K562 (cell line): ENCODE measurements around the gene PARP15. TPM values are rescaled to one million over a fixed set of nuclear protein-coding genes. Genes with fewer than 3 reads are reported as not detected.

Experiments used
- ATAC-seq: fragments of 200-7000 bp; cut with Tn5 transposase; 3 replicates; pipeline ENCODE4 v1.9.1; 2020; ENCODE audit warnings: moderate library complexity
- BruUV-seq: library from RNA; stranded (reverse); fragments of 400-500 nt; replicated peaks from 2 replicates; lab custom pipeline; 2021; lab: Mats Ljungman, UMichigan
- CTCF ChIA-PET: fragments of 300-600 bp; formaldehyde crosslinking; extraction: SDS; loops from one replicate; lab custom pipeline; 2021; ENCODE audit warnings: low intra/inter-chr PET ratio; lab: Yijun Ruan, JAX
- POLR2A ChIA-PET: fragments of 300-600, 350-650 bp; sonication (Branson Sonifier 250); formaldehyde crosslinking; extraction: SDS; loops from one replicate; lab custom pipeline; 2021; ENCODE audit warnings: antibody characterized with exemption, inconsistent platforms; lab: Yijun Ruan, JAX
- DNase-seq, 4 experiments: peaks; one replicate each; pipeline versions ENCODE4 v3.0.0 to v3.0.0-alpha.2; 2011 to 2018; ENCODE audit warnings: low spot score in 3 of 4, mixed read lengths in 3 of 4; ENCODE audit errors: extremely low read depth in 1 of 4
- FAIRE-seq: peaks from 2 replicates; lab custom pipeline; 2011; peaks lifted over from hg19 to GRCh38; lab: Jason Lieb, UNC
- H2AFZ ChIP-seq: 2 replicates; pipeline ENCODE4 v1.6.0; 2011; ENCODE audit warnings: low read depth, low read length, control low read depth, inconsistent platforms
- H3K27ac ChIP-seq: fragments of 200-600 bp; 3 replicates; pipeline ENCODE4 v1.8.0; 2011; ENCODE audit warnings: low read depth, mild to moderate bottlenecking, control low read depth, inconsistent platforms, low read length, moderate library complexity, mixed read lengths; ENCODE audit errors: extremely low read depth
- H3K27me3 ChIP-seq, 2 experiments: fragments of 300-600 bp in 1 of 2; 2 replicates in 1 of 2; 3 replicates in 1 of 2; pipeline versions ENCODE4 v1.6.0 to v1.8.0; 2011; ENCODE audit warnings: inconsistent platforms in 2 of 2, low read length in 2 of 2, mild to moderate bottlenecking in 1 of 2, mixed read lengths in 1 of 2, moderate library complexity in 1 of 2; ENCODE audit not compliant: control insufficient read depth in 2 of 2, insufficient read depth in 2 of 2
- H3K36me3 ChIP-seq: fragments of 300-600 bp; 3 replicates; pipeline ENCODE4 v1.8.0; 2011; ENCODE audit warnings: mild to moderate bottlenecking, low read length, inconsistent platforms; ENCODE audit not compliant: control insufficient read depth, insufficient read depth
- H3K4me1 ChIP-seq, 2 experiments: fragments of 200-600 bp in 1 of 2; replicated peaks in 1 of 2; 2 replicates in 1 of 2; 3 replicates in 1 of 2; pipeline versions ENCODE4 v1.5.1 to v1.8.0; 2011; ENCODE audit warnings: inconsistent platforms in 2 of 2, low read length in 2 of 2, mild to moderate bottlenecking in 1 of 2, mixed read lengths in 1 of 2, moderate library complexity in 1 of 2; ENCODE audit not compliant: control insufficient read depth in 2 of 2, insufficient read depth in 2 of 2
- H3K4me2 ChIP-seq: 2 replicates; pipeline ENCODE4 v1.6.1; 2011; ENCODE audit warnings: low read length, control low read depth, inconsistent platforms, mixed read lengths; ENCODE audit not compliant: insufficient read depth
- H3K4me3 ChIP-seq: fragments of 200-600 bp; sonication (generic), shearing (Covaris generic); 2 replicates; pipeline ENCODE4 v1.5.1; 2016; ENCODE audit warnings: control low read depth, inconsistent platforms
- H3K79me2 ChIP-seq: fragments of 200-600 bp; 3 replicates; pipeline ENCODE4 v1.8.0; 2011; ENCODE audit warnings: low read length, inconsistent platforms; ENCODE audit not compliant: control insufficient read depth, insufficient read depth
- H3K9ac ChIP-seq, 2 experiments: 2 replicates each; pipeline versions ENCODE4 v1.6.0 to v1.6.1; 2011; ENCODE audit warnings: low read depth in 2 of 2, low read length in 2 of 2, control low read depth in 1 of 2, inconsistent platforms in 1 of 2, mild to moderate bottlenecking in 1 of 2, mixed read lengths in 1 of 2; ENCODE audit not compliant: insufficient read depth in 1 of 2
- H3K9me1 ChIP-seq: one replicate; pipeline ENCODE4 v1.6.0; 2011; ENCODE audit warnings: inconsistent platforms, mild to moderate bottlenecking, low read length, moderate library complexity; ENCODE audit not compliant: control insufficient read depth, insufficient read depth
- H3K9me3 ChIP-seq: replicated peaks from 2 replicates; pipeline ENCODE4 v1.5.1; 2011; ENCODE audit warnings: low read depth, low read length, inconsistent platforms; ENCODE audit not compliant: control insufficient read depth, insufficient read depth
- H4K20me1 ChIP-seq: replicated peaks from 2 replicates; pipeline ENCODE4 v1.6.1; 2011; ENCODE audit warnings: low read length, inconsistent platforms, mixed read lengths; ENCODE audit not compliant: control insufficient read depth, insufficient read depth
- HDAC1 ChIP-seq, 2 experiments: fragments of 450-650 bp; IDR thresholded peaks; 2 replicates each; pipeline ENCODE4 v1.6.1; 2016 to 2017; ENCODE audit warnings: inconsistent platforms in 1 of 2, mild to moderate bottlenecking in 1 of 2, moderate library complexity in 1 of 2
- HIVEP1 ChIP-seq: fragments of 250-450 bp; sonication (Bioruptor Pico); IDR thresholded peaks from 2 replicates; pipeline ENCODE4 v1.4.0; 2020; ENCODE audit warnings: mild to moderate bottlenecking
- PHB2 ChIP-seq: fragments of 450-650 bp; IDR thresholded peaks from 2 replicates; pipeline ENCODE4 v1.6.1; 2017; ENCODE audit warnings: low read depth
- SLC30A9 ChIP-seq: fragments of 250-450 bp; sonication (Bioruptor Pico); IDR thresholded peaks from 2 replicates; pipeline ENCODE4 v1.8.0; 2022; ENCODE audit warnings: mild to moderate bottlenecking, moderate library complexity
- ZNF707 ChIP-seq: fragments of 250-450 bp; sonication (Bioruptor Pico); conservative IDR thresholded peaks from 2 replicates; pipeline ENCODE4 v1.8.0; 2022; ENCODE audit warnings: inconsistent platforms, mild to moderate bottlenecking, moderate library complexity
- ZNF77 ChIP-seq: fragments of 250-450 bp; sonication (Bioruptor Pico); IDR thresholded peaks from 2 replicates; pipeline ENCODE4 v1.5.0; 2020
- WGBS: fragments of 100-300 bp; shearing (Covaris generic); methylation state at CpG from one replicate; pipeline ENCODE4 v1.1.6; 2016; ENCODE audit warnings: low coverage, mixed read lengths; ENCODE audit not compliant: insufficient coverage; ENCODE audit errors: missing lambda C conversion rate; 5-methylcytosine and 5-hydroxymethylcytosine counted together
- in situ Hi-C: fragments of 300-500 bp; cut with MboI; formaldehyde crosslinking; loops from 4 replicates; pipeline ENCODE4 v1.15.0; 2018; ENCODE audit warnings: inconsistent platforms, mixed read lengths
- intact Hi-C: fragments of 100-400 bp; cut with micrococcal nuclease; formaldehyde crosslinking; loops from 2 replicates; pipeline ENCODE4 v1.14.2; 2022
- polyA plus RNA-seq, 8 experiments: library from polyadenylated mRNA; depleted of rRNA in 4 of 8; stranded (reverse) in 5 of 8; unstranded in 3 of 8; fragments of >200 nt; fragmentation: Nextera tagmentation in 2 of 8; fragmentation: Illumina TruSeq in 1 of 8; extraction: Ambion mirVana in 2 of 8; extraction: Trizol in 1 of 8; gene quantifications; 2 replicates each; pipeline versions ENCODE4 v1.2.1 to v1.2.3, GENCODE V29; 2011 to 2014; ENCODE audit warnings: inconsistent platforms in 1 of 8, missing spikeins in 1 of 8
- total RNA-seq, 7 experiments: library from RNA; depleted of rRNA in 6 of 7; stranded (reverse); fragments of >200 nt in 6 of 7; fragmentation: Illumina TruSeq in 2 of 7; extraction: Trizol in 2 of 7; gene quantifications; 2 replicates each; pipeline versions ENCODE4 v1.2.1 to v1.2.3, GENCODE V29; 2011 to 2021; ENCODE audit warnings: low replicate concordance in 1 of 7
- TF ChIP-seq, protein P1 (sequence below): fragments of 250-450 bp; sonication (Bioruptor Pico); IDR thresholded peaks from 2 replicates; pipeline ENCODE4 v1.4.0; 2020; ENCODE audit warnings: mild to moderate bottlenecking
- TF ChIP-seq, protein P2 (sequence below): fragments of 200-800 bp; sonication (Bioruptor generic); IDR thresholded peaks from 2 replicates; pipeline ENCODE4 v1.6.1; 2016; ENCODE audit warnings: missing genetic modification characterization, missing compliant biosample characterization
- TF ChIP-seq, protein P3 (sequence below): fragments of 250-450 bp; sonication (Bioruptor Pico); IDR thresholded peaks from 2 replicates; pipeline ENCODE4 v1.8.0; 2021; ENCODE audit warnings: mild to moderate bottlenecking, moderate library complexity
- TF ChIP-seq, protein P4 (sequence below): sonication (generic); formaldehyde crosslinking; IDR thresholded peaks from 2 replicates; pipeline ENCODE4 v1.5.0; 2020; ENCODE audit warnings: missing genetic modification reagents
- TF ChIP-seq, protein P5 (sequence below): fragments of 250-450 bp; sonication (Bioruptor Pico); IDR thresholded peaks from 2 replicates; pipeline ENCODE4 v1.8.0; 2022; ENCODE audit warnings: inconsistent platforms, mild to moderate bottlenecking, moderate library complexity, borderline replicate concordance
- TF ChIP-seq, protein P6 (sequence below): fragments of 250-450 bp; sonication (Bioruptor Pico); IDR thresholded peaks from 2 replicates; pipeline ENCODE4 v1.5.0; 2021

PARP15 gene
- total and polyA plus RNA-seq, 9 of the 15 experiments (the other 6 are each of a cell fraction or from before 2014, with no cell fraction given): 0.05 to 0.40 (median 0.13) TPM

DNA sequence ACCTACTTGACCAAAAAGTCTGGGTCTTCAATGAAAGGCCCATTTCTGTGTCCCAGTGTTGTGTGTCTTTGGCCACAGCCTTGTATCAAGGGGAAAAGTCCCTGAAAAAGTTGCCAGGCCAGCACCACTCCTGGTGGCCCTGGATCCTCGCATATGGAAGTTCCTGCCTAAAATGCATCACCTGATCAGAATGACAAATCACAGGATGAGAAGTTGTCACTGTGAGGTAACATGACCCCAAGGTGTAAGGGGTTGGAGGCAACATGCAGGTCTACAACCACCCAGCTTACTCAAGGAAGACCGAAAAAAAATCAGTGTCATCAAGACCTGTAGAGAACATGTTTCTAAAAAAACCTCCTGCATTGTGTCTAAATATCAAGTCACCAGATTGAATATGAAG lies 25.6 kb downstream of the PARP15 start:
- ChIA-PET CTCF (no interaction called here), POLR2A (no interaction called here)
- H3K4me2 ChIP-seq: no peak overlapping the region
- H3K79me2 ChIP-seq: no peaks in the 10 kb centered on the region
- H3K9ac ChIP-seq: no peak overlapping the region
- H3K4me3 ChIP-seq: no peak overlapping the region
- intact Hi-C loops: no loop called here
- BruUV-seq: no TSS peak
- in situ Hi-C loops: no loop called here
- H3K36me3 ChIP-seq: no peaks in the 10 kb centered on the region
- no peaks in the 10 kb centered on the region for H3K9me3 ChIP-seq
- H2AFZ ChIP-seq: no peak overlapping the region
- no peaks in the 10 kb centered on the region for H4K20me1 ChIP-seq
- DNase-seq (no peak), FAIRE-seq (no peak), ATAC-seq (no peak)
- 0% methylated on average over 2 of the region's 2 CpGs for WGBS
- no peaks in the 10 kb centered on the region for H3K4me1 ChIP-seq
- H3K27me3 ChIP-seq: no peaks in the 10 kb centered on the region
- no peaks in the 10 kb centered on the region for H3K9me1 ChIP-seq
- no peak overlapping the region for H3K27ac ChIP-seq
- TF ChIP-seq, protein P1, sequence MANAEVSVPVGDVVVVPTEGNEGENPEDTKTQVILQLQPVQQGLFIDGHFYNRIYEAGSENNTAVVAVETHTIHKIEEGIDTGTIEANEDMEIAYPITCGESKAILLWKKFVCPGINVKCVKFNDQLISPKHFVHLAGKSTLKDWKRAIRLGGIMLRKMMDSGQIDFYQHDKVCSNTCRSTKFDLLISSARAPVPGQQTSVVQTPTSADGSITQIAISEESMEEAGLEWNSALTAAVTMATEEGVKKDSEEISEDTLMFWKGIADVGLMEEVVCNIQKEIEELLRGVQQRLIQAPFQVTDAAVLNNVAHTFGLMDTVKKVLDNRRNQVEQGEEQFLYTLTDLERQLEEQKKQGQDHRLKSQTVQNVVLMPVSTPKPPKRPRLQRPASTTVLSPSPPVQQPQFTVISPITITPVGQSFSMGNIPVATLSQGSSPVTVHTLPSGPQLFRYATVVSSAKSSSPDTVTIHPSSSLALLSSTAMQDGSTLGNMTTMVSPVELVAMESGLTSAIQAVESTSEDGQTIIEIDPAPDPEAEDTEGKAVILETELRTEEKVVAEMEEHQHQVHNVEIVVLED (CRISPR knock-in tag): no peak
- no peak for TF ChIP-seq ZNF77 (CRISPR knock-in tag)
- no peak for TF ChIP-seq HDAC1 (IDR thresholded peaks at IDR 0.05)
- no peak for TF ChIP-seq PHB2
- no peak for TF ChIP-seq HIVEP1 (CRISPR knock-in tag)
- TF ChIP-seq, protein P2, sequence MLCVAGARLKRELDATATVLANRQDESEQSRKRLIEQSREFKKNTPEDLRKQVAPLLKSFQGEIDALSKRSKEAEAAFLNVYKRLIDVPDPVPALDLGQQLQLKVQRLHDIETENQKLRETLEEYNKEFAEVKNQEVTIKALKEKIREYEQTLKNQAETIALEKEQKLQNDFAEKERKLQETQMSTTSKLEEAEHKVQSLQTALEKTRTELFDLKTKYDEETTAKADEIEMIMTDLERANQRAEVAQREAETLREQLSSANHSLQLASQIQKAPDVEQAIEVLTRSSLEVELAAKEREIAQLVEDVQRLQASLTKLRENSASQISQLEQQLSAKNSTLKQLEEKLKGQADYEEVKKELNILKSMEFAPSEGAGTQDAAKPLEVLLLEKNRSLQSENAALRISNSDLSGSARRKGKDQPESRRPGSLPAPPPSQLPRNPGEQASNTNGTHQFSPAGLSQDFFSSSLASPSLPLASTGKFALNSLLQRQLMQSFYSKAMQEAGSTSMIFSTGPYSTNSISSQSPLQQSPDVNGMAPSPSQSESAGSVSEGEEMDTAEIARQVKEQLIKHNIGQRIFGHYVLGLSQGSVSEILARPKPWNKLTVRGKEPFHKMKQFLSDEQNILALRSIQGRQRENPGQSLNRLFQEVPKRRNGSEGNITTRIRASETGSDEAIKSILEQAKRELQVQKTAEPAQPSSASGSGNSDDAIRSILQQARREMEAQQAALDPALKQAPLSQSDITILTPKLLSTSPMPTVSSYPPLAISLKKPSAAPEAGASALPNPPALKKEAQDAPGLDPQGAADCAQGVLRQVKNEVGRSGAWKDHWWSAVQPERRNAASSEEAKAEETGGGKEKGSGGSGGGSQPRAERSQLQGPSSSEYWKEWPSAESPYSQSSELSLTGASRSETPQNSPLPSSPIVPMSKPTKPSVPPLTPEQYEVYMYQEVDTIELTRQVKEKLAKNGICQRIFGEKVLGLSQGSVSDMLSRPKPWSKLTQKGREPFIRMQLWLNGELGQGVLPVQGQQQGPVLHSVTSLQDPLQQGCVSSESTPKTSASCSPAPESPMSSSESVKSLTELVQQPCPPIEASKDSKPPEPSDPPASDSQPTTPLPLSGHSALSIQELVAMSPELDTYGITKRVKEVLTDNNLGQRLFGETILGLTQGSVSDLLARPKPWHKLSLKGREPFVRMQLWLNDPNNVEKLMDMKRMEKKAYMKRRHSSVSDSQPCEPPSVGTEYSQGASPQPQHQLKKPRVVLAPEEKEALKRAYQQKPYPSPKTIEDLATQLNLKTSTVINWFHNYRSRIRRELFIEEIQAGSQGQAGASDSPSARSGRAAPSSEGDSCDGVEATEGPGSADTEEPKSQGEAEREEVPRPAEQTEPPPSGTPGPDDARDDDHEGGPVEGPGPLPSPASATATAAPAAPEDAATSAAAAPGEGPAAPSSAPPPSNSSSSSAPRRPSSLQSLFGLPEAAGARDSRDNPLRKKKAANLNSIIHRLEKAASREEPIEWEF (CRISPR knock-in tag): no peak
- TF ChIP-seq, protein P3, sequence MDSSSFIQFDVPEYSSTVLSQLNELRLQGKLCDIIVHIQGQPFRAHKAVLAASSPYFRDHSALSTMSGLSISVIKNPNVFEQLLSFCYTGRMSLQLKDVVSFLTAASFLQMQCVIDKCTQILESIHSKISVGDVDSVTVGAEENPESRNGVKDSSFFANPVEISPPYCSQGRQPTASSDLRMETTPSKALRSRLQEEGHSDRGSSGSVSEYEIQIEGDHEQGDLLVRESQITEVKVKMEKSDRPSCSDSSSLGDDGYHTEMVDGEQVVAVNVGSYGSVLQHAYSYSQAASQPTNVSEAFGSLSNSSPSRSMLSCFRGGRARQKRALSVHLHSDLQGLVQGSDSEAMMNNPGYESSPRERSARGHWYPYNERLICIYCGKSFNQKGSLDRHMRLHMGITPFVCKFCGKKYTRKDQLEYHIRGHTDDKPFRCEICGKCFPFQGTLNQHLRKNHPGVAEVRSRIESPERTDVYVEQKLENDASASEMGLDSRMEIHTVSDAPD (CRISPR knock-in tag): no peak
- TF ChIP-seq, protein P4, sequence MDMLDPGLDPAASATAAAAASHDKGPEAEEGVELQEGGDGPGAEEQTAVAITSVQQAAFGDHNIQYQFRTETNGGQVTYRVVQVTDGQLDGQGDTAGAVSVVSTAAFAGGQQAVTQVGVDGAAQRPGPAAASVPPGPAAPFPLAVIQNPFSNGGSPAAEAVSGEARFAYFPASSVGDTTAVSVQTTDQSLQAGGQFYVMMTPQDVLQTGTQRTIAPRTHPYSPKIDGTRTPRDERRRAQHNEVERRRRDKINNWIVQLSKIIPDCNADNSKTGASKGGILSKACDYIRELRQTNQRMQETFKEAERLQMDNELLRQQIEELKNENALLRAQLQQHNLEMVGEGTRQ: no peak
- TF ChIP-seq, protein P5, sequence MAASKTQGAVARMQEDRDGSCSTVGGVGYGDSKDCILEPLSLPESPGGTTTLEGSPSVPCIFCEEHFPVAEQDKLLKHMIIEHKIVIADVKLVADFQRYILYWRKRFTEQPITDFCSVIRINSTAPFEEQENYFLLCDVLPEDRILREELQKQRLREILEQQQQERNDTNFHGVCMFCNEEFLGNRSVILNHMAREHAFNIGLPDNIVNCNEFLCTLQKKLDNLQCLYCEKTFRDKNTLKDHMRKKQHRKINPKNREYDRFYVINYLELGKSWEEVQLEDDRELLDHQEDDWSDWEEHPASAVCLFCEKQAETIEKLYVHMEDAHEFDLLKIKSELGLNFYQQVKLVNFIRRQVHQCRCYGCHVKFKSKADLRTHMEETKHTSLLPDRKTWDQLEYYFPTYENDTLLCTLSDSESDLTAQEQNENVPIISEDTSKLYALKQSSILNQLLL (CRISPR knock-in tag): no peak
- TF ChIP-seq ZNF707 (CRISPR knock-in tag): no peak
- TF ChIP-seq, protein P6, sequence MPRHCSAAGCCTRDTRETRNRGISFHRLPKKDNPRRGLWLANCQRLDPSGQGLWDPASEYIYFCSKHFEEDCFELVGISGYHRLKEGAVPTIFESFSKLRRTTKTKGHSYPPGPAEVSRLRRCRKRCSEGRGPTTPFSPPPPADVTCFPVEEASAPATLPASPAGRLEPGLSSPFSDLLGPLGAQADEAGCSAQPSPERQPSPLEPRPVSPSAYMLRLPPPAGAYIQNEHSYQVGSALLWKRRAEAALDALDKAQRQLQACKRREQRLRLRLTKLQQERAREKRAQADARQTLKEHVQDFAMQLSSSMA (CRISPR knock-in tag): no peak
- no peak for TF ChIP-seq SLC30A9 (CRISPR knock-in tag)
